ENCODE measurements around the gene ANKRD16.
A peak's percentile ranks its signal among the peaks of the same experiment; 100 is the strongest.
"Not testable (repeated sequence)": the region's sequence is repeated elsewhere in the genome, so short reads cannot be mapped to it uniquely, and the experiment has no call there.

ANKRD16 gene

GRCh38 chr10:5889624-5890451 is at the start of gene ANKRD16, which contains the start of gene FBH1:
TSS of gene ANKRD16 (minus strand) at chr10:5889893. CDS start at chr10:5889354, 539 bp downstream.
TSS of gene FBH1 (plus strand) at chr10:5890243. CDS start at chr10:5890346, 103 bp downstream.
- DNase-seq (ENCODE audit: low read depth in 2 of 2): peak; percentile 93 to 98

- DNase-seq (ENCODE audit: low read depth in 2 of 2): no peak
Observed at GRCh38 chr10:5938291-5938690, 48.6 kb upstream of the ANKRD16 start.

- DNase-seq (ENCODE audit: low read depth in 2 of 2): no peak
Observed at GRCh38 chr10:5937016-5937415, 47.3 kb upstream of the ANKRD16 start.

- DNase-seq (ENCODE audit: low read depth in 2 of 2): no peak
Observed at GRCh38 chr10:5935628-5936027, 45.9 kb upstream of the ANKRD16 start.

- no peak for DNase-seq (ENCODE audit: low read depth in 2 of 2)
Observed at GRCh38 chr10:5933909-5934546, 44.3 kb upstream of the ANKRD16 start.

GRCh38 chr10:5932345-5932744 is 42.7 kb upstream of the ANKRD16 start:
- DNase-seq (ENCODE audit: low read depth in 2 of 2): no peak

- DNase-seq (ENCODE audit: low read depth in 2 of 2): no peak
Observed at GRCh38 chr10:5930272-5930671, 40.6 kb upstream of the ANKRD16 start.

GRCh38 chr10:5929442-5929841 is 39.7 kb upstream of the ANKRD16 start:
- DNase-seq (ENCODE audit: low read depth in 2 of 2): no peak

GRCh38 chr10:5927306-5927705 is 37.6 kb upstream of the ANKRD16 start:
- no peak for DNase-seq (ENCODE audit: low read depth in 2 of 2)

GRCh38 chr10:5924889-5925288 is 35.2 kb upstream of the ANKRD16 start:
- DNase-seq (ENCODE audit: low read depth in 2 of 2): no peak

- DNase-seq (ENCODE audit: low read depth in 2 of 2): no peak
Observed at GRCh38 chr10:5921746-5922145, 32.1 kb upstream of the ANKRD16 start.

- DNase-seq (ENCODE audit: low read depth in 2 of 2): no peak
Observed at GRCh38 chr10:5919568-5919967, 29.9 kb upstream of the ANKRD16 start.

GRCh38 chr10:5918763-5919162 is 29.1 kb upstream of the ANKRD16 start:
- no peak for DNase-seq (ENCODE audit: low read depth in 2 of 2)

GRCh38 chr10:5917305-5917704 is 27.6 kb upstream of the ANKRD16 start:
- DNase-seq (ENCODE audit: low read depth in 2 of 2): no peak

- DNase-seq (ENCODE audit: low read depth in 2 of 2): no peak
Observed at GRCh38 chr10:5915451-5915850, 25.8 kb upstream of the ANKRD16 start.

GRCh38 chr10:5913736-5914135 is 24.0 kb upstream of the ANKRD16 start:
- DNase-seq (ENCODE audit: low read depth in 2 of 2): no peak

- DNase-seq (ENCODE audit: low read depth in 2 of 2): no peak
Observed at GRCh38 chr10:5911670-5912069, 22.0 kb upstream of the ANKRD16 start.

- DNase-seq (ENCODE audit: low read depth in 2 of 2): no peak
Observed at GRCh38 chr10:5910323-5911100, 20.8 kb upstream of the ANKRD16 start.

- not testable (repeated sequence) for DNase-seq (ENCODE audit: low read depth in 2 of 2)
Observed at GRCh38 chr10:5908676-5909075, 19.0 kb upstream of the ANKRD16 start.

- no peak for DNase-seq (ENCODE audit: low read depth in 2 of 2)
Observed at GRCh38 chr10:5906651-5907050, 17.0 kb upstream of the ANKRD16 start.

- DNase-seq (ENCODE audit: low read depth in 2 of 2): no peak
Observed at GRCh38 chr10:5905854-5906507, 16.3 kb upstream of the ANKRD16 start.

- no peak for DNase-seq (ENCODE audit: low read depth in 2 of 2)
Observed at GRCh38 chr10:5904227-5904626, 14.5 kb upstream of the ANKRD16 start.
